NCI-H2196 (cell line): Measurements from ENCODE around the gene COPA.

Experiments
- DNase-seq: peaks from one replicate; lab custom pipeline; 2025; ENCODE audit not compliant: unreplicated experiment; lab: John Stamatoyannopoulos, UW

COPA gene

DNA sequence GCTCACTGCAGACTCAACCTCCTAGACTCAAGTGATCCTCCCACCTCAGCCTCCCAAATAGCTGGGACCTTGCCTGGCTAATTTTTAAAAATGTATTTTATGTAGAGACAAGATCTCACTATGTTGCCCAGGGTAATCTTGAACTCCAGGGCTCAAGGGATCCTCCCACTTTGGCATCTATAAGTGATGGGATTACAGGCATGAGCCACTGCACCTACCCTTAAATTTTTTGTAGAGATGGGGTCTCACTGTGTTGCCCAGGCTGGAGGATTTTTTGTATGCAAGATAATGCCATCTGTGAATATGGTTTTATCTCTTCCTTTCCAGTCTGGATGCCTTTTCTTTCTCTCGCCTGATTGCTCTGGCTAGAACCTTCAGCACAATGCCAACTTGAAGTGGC lies 72.0 kb downstream of the COPA start:
- no peak for DNase-seq

DNA sequence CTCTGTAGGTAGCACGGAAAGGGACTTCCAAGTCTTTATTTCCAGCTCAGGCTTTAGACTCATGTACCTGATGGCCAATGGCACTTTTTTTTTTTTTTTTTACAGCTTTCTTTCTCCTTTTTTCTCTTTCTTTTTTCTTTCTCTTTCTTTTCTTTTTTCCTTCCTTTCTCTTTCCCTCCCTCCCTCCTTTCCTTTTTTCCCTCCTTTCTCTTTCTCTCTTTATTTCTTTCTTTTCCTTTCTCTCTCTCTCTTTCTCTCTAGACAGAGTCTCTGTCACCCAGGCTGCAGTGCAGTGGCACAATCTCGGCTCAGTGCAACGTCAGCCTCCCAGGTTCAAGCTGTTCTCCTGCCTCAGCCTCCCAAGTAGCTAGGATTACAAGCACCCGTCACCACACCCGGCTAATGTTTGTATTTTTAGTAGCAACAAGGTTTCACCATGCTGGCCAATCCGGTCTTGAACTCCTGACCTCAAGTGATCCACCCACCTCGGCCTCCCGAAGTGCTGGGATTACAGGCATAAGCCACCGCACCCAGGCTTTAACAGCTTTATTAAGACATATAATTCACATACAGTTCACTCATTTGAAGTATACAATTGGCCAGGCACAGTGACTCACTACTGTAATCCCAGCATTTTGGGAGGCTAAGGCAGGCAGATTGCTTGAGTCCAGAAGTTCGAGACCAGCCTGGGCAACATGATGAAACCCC lies 75.6 kb downstream of the COPA start:
- no peak for DNase-seq

DNA sequence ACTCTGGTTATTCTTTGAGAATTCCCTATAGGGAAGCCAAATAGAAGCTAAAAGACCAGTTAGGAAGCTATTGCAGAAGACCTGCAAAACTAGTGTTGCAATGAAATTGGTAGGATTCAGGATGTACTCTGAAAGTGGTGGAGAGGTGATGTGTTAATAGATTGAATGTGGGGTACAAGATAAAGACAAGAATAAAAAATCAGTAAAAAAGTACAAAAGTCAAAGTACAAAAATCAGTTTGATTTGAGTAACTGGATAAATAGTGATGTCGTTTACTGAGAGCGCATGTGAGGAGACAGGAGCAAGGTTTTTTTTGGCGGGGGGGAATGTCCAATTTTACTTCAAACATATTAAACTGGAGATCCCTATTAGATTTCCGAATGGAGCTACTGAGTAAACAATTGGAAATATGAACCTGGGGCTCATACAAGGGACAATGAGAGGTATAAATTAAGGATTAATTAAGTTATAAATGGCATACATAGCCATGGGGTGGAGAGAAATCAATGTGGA lies 78.2 kb downstream of the COPA start:
- no peak for DNase-seq

DNA sequence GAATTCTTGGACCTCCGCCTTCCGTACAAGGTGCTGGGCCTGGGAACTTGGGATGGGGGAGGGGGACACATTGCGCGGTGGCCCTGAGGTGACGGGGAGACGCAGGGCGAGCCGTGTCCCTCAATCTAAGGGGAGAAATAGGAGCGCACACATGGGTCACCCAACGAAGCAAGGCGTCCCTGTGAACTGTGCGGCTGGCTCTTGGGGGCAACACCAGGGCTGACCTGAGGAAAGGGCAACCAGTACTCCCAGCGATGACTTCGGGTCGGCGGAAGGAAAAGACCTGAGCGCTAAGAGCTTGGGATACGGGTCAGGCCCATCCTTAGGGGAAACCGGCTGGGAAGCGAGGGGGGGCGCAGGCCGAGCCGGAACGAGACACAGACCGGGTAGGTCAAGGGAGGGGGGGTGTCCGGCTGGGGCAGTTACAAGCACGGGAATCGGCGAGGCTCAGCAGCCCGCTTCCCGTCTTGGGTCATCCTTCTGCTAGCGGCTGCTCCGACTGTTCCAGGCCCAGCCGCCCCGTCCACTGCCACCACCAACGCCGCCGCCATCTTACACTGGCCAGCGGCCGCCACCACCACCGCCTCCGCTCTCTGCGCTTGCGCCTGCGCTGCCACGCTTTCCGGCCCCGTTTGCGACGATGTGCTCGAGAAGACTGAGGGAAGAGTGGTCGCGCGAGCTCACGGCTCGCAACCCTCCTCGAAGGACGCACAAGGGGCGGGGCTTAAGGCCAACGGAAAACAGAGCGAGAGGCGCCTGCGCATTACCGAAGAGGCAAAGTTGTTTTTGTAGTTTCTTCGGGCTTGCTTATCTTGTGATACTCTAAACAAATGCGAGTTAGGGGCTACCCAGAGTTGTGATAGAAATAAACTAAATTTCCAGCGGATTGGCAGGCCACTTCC lies 80.9 kb downstream of the COPA start, which contains the start of gene DCAF8:
DCAF8 (minus strand) TSS at position 657 of the 902 bp plus-strand sequence. CDS start 18,541 bp downstream, outside the sequence.
- peak; percentile 98 for DNase-seq

DNA sequence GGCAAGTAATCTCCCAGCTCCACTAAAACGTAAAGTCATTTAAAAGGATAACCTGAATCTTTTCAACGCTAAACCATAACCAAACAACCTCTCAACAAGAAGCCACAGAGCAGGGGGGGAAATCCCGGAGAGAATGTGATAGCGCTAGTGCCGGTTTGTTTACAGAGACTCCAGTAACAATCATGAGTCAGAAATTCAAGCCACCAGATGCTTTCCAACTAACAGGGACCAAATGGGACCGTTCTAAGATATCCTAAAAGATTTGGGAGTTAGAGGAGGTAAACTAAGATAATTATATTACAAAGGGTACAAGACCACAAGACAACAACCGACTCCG lies 81.5 kb downstream of the COPA start:
- peak; percentile 43 for DNase-seq

DNA sequence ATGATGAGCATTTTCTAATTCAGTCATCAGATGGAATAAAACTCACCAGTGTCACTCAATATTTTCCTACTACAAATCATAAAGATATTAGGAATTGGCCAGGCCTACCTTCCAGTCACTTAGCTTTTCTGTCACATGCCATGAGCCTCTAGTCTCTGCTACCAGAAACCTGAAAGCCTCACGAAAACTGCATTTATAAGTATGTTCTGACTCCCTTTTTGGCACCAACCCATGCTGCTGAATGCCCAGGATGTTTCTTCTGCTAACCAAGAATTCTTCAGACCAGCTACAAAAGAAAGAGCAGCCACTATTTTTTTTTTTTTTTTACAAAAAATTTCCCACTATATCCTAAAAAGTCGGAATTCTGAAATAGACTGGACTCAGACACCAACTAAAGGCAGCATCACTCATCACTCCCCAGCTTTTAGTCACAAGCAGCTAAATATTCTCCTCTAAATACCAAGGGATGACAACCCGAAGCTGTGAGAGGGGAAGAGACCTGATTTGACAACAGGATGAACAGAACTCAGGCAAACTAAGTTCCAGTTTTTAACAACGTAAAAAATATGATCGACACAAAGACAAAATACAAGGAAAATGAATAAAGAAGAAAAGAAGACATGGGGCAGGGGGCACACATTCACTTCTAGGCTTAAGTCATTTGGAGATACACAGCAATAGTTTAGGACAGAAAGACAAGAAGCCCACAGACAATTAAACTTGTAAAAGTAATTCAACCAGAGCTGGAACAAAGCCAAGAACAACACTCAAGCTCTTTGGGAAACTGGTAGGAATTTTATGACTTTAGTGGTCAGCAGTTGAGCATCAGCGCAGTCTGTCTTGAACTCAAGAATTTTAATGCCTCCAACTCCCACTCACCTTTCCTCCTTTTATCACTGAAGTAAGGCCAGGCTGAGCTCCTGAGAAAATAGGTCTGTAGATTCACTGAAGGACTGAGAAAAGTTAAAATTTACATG lies 82.4 kb downstream of the COPA start:
- DNase-seq, result peak; percentile 35

DNA sequence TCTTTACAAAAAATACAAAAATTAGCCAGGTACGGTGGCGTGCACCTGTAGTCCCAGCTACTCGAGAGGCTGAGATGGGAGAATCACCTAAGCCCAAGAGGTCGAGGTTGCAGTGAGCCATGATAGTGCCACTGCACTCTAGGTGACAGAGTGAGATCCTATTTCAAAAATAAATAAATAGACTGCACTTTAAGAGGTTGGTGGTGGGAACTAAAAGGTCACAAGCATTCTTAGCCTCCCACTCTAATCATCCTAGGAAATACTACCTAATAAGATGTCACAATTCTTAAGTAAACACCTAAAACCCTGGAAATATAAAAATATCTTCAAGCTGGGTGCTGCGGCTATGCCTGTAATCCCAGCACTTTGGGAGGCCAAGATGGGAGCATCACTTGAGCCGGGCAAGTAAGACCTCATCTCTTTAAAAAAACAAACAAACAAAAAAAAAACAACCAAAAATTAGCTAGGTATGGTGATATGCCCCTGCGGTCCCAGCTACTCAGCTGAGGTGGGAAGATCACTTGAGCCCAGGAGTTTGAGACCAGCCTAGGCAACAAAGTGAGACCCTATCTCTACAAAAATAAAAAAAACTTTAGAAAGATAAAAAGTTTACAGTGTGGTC lies 84.8 kb downstream of the COPA start:
- DNase-seq, result no peak

DNA sequence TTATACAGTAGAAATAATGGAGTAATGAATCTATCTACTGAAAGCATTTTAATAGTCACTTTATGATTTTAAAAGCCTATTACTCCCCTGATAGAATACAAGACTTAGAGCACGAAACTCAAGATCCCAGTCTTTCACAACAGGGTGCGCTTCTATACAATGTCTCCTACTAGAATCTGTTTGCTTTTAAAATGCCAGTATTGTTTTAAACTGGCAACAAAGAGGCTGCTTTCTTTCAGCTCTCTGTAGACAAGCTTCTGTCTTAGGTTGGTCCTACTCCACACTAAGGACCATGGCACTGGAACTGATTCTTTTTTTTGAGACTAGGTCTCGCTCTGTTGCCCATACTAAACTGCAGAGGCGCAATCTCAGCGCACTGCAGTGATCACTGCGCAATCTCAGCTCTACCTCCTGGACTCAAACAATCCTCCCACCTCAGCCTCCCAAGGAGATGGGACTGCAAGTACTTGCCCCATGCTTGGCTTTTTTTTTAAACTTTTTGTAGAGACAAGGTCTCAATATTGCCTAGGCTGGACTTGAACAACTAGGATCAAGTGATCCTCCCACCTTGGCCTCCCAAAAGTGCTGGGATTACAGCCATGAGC lies 85.5 kb downstream of the COPA start:
- no peak for DNase-seq

DNA sequence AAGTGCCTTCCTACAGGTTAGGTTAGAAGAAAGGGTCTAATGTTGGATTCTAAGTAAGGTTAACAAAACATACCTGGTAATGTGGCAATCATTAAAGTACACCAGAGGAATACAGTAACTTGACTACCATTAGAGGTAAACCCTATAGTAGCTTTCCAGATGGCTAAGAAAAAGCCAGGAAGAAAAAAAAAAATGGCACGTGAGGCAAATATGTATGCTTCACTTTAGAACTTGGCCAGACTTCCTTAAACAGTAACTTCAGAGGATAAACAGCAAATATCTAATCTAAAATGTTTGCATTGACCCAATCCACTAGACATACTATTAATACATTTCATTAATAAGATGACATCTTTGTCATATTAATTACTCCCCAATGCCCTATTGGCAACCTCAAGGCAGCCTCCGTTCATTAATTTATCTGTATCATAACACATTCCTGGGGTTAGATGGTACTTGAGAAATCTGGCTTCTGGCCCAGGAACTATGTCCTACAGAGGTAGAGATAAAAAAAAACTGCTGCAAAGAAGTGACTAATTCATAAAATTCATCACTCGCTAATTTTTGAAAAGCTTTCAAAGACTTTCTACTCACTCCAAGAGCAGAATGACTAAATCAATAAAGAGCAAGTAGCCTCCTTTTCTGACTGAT lies 86.5 kb downstream of the COPA start:
- DNase-seq, result peak; percentile 53

DNA sequence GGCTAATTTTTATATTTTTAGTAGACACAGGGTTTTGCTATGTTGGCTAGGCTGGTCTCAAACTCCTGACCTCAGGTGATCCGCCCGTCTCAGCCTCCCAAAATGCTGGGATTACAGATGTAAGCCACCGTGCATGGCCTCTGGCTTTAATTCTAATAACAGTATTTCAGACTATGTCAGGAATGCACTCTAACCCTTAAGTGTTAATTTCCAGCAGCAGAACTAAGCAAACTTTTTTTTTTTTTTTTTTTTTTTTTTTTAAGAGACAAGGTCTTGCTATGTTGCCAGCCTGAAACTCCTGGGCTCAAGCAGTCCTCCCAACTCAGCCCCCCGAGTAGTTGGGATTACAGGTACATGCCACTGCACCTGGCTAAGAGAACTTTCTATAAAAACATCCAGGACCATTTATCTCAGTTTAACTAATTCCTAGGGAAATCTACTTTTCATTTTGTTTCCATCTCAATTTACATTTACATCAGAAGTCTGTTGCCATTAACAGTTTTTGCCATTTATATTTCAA lies 87.2 kb downstream of the COPA start:
- no peak for DNase-seq

DNA sequence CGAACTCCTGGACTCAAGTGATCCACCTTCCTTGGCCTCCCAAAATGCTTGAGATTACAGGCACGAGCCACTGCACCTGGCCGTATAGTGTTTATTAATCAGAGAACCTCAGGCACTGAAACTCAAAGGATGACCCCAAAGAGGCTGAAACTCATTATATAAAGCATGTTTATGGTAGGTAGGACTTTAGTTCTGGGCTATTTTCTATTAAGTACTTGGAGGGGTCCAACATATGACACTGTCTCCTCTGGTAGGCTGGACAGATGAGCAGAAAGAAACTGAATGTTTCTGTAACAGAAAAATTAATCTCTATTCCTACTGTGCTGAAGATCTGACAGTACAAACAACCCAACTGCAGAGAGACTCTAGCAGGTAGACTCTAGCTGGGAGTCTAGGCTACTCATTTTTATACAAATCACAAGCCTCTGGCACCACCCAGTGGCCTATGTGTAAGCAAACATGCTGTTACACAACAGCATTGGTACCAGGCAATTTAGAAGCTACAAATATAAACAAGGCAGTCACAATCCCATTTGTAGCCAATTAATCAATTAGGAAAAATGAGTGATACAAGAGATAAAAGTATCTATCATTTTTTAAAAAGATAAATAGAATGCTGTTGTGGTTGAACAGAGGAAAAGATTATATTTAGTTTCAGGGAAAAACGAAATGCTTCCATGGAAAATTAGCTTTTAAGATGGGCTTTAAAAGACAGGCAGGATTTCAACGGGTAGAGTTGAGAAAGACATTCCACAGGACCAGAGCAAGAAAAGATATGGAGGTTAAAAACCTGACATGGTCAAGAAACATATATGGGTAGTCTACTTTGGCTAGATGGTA lies 91.1 kb downstream of the COPA start:
- DNase-seq, result peak; percentile 80

DNA sequence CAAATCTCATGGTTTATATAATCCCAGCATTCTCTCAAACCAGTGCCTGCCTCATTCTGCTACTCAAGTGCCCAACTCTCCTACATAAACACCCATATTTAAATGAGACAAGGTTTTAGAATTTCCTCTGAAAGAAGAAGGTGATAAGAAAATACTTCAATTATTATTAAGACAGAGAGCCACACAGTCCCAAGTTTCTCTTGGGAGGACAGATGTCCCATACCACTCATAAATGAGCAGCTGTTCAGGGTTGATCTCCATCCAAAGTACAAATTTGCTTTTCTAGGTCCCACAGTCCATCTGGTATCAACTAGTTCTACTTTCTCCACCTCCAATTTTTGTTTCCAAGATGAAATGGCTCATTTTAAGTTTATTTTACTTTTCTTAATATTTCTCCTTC lies 92.0 kb downstream of the COPA start:
- DNase-seq, result no peak

DNA sequence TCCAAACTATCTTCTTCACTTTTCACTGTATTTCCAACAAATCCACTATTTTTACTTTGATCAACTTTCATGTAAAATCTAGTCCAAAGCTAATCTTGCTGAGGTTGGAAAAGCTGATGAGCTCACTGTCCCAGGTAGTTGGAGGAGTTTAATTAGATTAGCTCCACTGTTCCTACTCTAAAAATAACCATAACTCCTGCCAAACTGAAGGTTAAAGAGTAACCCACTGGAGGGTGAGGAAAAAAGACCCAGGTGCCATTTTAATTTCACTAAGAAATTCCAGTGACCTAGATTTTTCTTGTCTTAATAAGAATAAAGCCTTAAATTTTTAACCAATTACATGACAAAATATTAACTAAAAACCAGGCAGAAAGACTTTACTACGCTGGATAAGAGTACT lies 96.0 kb downstream of the COPA start:
- no peak for DNase-seq

DNA sequence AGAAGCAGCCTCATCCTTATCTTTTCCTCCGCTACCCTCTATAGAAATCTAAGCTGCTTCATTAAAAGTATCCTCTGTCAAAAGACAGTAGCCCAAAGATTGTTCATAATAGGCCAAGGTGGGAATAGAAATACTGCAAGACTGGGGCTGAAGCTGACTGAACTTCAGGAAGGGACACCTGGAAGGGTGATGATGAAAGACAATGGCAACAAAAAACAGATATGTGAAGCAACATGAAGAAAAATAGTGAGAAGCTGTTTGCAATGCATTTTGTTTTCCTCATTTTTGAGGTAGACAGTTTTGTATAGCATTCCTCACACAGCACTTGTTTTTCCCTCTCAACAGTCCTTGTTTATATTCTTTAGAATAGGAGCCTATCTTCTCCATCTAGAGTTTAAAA lies 97.6 kb downstream of the COPA start:
- DNase-seq, result no peak

DNA sequence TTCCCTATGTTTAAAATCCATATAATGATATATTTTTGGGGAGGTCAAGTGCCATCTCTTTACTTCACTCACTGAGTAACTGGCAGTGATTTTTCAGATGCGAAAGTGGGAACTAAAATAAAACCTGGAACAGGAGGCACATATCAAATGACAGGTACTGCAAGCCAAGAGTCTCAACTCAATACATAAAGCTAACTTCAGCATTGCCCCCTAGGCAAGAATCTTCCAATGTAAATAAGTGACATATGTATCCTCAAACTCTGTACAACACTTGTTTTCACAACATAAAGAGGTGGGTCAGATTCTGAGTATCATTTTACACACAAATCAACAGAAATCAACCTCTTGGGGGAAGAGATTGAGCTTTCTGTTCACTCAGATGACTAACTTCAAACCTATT lies 98.8 kb downstream of the COPA start:
- DNase-seq, result no peak

DNA sequence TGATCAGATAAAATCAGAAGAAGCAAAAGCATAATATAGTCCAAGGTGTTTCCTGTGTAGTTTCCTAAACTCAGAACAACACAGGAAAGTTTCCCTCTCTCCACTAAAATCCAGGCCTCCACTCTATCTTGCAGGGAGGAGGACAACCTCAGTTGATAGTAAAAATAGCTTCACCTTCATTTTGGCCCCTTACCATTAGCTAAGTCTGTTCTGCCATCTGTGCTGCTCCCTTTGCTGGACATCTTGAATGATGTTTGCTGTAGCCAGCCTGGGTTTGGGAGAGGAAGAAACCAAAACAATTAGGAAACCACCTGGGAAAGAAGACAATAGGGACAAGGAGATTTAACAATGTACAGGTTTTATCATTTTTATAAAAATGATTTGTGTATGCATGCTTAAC lies 99.3 kb downstream of the COPA start:
- DNase-seq, result no peak

DNA sequence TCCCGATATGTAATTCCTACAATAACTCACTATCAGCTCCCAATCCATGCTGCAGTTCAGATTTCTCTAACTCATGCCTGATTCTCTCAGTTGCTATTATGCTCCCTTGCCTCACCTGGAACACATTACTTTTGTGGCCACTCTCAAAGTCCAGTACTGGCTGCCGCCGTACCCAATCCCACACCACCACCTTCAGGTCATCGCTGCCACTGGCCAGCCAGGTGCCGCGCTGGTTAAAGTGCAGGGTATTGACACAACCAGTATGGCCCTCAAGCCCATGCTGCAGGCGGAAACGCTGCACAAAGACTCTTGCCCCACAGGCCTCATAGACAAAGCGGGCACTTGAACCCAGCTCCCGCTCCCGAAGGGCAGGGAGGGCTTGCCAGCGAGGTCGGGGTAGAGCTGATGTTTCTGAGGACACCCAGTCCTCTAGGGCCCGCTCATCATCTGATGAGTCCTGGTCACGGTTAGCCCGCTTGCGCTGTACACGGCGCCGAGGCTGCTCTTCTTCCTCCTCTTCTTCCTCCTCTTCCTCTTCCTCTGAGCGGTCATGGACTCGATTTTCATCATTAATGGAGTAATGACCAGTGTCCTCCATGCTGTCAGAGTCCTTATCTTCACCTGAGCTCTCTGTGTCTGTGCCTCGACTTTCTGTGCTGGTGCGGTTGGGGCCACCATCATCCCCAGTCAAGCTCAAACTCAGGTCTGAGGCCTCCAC lies 103.3 kb downstream of the COPA start:
- no peak for DNase-seq
